H1 (cell line): ENCODE data around the gene ERP44. TPM values are rescaled to one million over a fixed set of nuclear protein-coding genes. Genes with fewer than 3 reads are reported as not detected.

Experiments used
- CTCF ChIA-PET: fragments of 300-600 bp; sonication (Branson Sonifier 250); formaldehyde crosslinking; loops from one replicate; lab custom pipeline; 2021; ENCODE audit not compliant: partially characterized antibody; lab: Charles Lee
- POLR2A ChIA-PET: fragments of 300-600 bp; sonication (Branson Sonifier 250); formaldehyde crosslinking; loops from one replicate; lab custom pipeline; 2021; ENCODE audit warnings: inconsistent platforms; ENCODE audit not compliant: partially characterized antibody; lab: Charles Lee
- DNase-seq, 2 experiments: peaks; one replicate each; pipeline versions ENCODE4 v3.0.0 to v3.0.0-alpha.2; 2010 to 2022; ENCODE audit warnings: low spot score in 2 of 2, low read depth in 1 of 2, mixed read lengths in 1 of 2
- FAIRE-seq: peaks from 2 replicates; lab custom pipeline; 2011; peaks lifted over from hg19 to GRCh38; lab: Jason Lieb, UNC
- H2AFZ ChIP-seq: 2 replicates; pipeline ENCODE4 v1.8.1; 2012; ENCODE audit warnings: low read length, inconsistent platforms
- H2AK5ac ChIP-seq: 2 replicates; pipeline ENCODE4 v1.6.1; 2013; ENCODE audit warnings: low read depth, low read length
- H2BK120ac ChIP-seq: replicated peaks from 2 replicates; pipeline ENCODE3; 2013; ENCODE audit warnings: low read depth, low read length, inconsistent platforms
- H2BK12ac ChIP-seq: 2 replicates; pipeline ENCODE4 v1.6.1; 2013; ENCODE audit warnings: low read depth, low read length
- H2BK15ac ChIP-seq: 2 replicates; pipeline ENCODE4 v1.6.1; 2013; ENCODE audit warnings: low read length
- H2BK20ac ChIP-seq: 2 replicates; pipeline ENCODE4 v1.6.1; 2013; ENCODE audit warnings: low read length
- H2BK5ac ChIP-seq: 2 replicates; pipeline ENCODE4 v1.6.1; 2013; ENCODE audit warnings: low read depth, low read length
- H3K14ac ChIP-seq: 2 replicates; pipeline ENCODE4 v1.6.1; 2013; ENCODE audit warnings: inconsistent platforms; ENCODE audit not compliant: insufficient read length
- H3K18ac ChIP-seq: 2 replicates; pipeline ENCODE4 v1.6.1; 2013; ENCODE audit warnings: low read length; ENCODE audit errors: extremely low read depth
- H3K23ac ChIP-seq: 2 replicates; pipeline ENCODE4 v1.6.1; 2013; ENCODE audit warnings: inconsistent platforms; ENCODE audit not compliant: insufficient read length
- H3K23me2 ChIP-seq: 2 replicates; pipeline ENCODE4 v1.6.1; 2013; ENCODE audit warnings: low read depth, low read length
- H3K27ac ChIP-seq: 2 replicates; pipeline ENCODE4 v1.6.1; 2011; ENCODE audit warnings: low read depth, low read length, inconsistent platforms
- H3K27me3 ChIP-seq, 4 experiments: replicated peaks in 1 of 4; 1 replicate in 1 of 4; 2 replicates in 3 of 4; pipeline versions ENCODE4 v1.6.1 to v1.8.1; 2011 to 2013; ENCODE audit warnings: low read length in 3 of 4, mild to moderate bottlenecking in 3 of 4, inconsistent platforms in 2 of 4, mixed read lengths in 2 of 4, moderate library complexity in 1 of 4; ENCODE audit not compliant: control insufficient read depth in 3 of 4, insufficient read depth in 3 of 4; ENCODE audit errors: extremely low read depth in 1 of 4
- H3K36me3 ChIP-seq, 4 experiments: 2 replicates each; pipeline versions ENCODE4 v1.6.1 to v1.8.1; 2011 to 2013; ENCODE audit warnings: mild to moderate bottlenecking in 4 of 4, low read length in 3 of 4, moderate library complexity in 2 of 4, control low read depth in 1 of 4, inconsistent platforms in 1 of 4; ENCODE audit not compliant: insufficient read depth in 4 of 4, control insufficient read depth in 2 of 4
- H3K4ac ChIP-seq: replicated peaks from 2 replicates; pipeline ENCODE3; 2013; ENCODE audit warnings: low read length, low read depth, mixed read lengths, inconsistent platforms; ENCODE audit not compliant: insufficient read length
- H3K4me1 ChIP-seq, 4 experiments: replicated peaks in 1 of 4; 1 replicate in 1 of 4; 2 replicates in 3 of 4; pipeline versions ENCODE4 v1.6.1 to v1.8.1; 2011 to 2013; ENCODE audit warnings: low read length in 3 of 4, inconsistent platforms in 2 of 4, mixed read lengths in 1 of 4; ENCODE audit not compliant: insufficient read depth in 4 of 4, control insufficient read depth in 3 of 4
- H3K4me2 ChIP-seq, 2 experiments: 2 replicates each; pipeline versions ENCODE4 v1.6.1 to v1.8.1; 2011 to 2013; ENCODE audit warnings: low read depth in 2 of 2, low read length in 2 of 2, control low read depth in 1 of 2, inconsistent platforms in 1 of 2, mild to moderate bottlenecking in 1 of 2; ENCODE audit not compliant: insufficient read depth in 1 of 2
- H3K4me3 ChIP-seq, 4 experiments: fragments of 200-600, 300-600 bp in 1 of 4; sonication (generic), shearing (Covaris generic), sonication (Bioruptor Twin) in 1 of 4; 2 replicates each; pipeline versions ENCODE4 v1.5.1 to v1.8.1; 2011 to 2016; ENCODE audit warnings: low read length in 4 of 4, low read depth in 3 of 4, control low read depth in 2 of 4, inconsistent platforms in 2 of 4, mild to moderate bottlenecking in 2 of 4, mixed read lengths in 1 of 4, moderate library complexity in 1 of 4; ENCODE audit not compliant: insufficient read depth in 2 of 4; ENCODE audit errors: extremely low read depth in 1 of 4
- H3K56ac ChIP-seq: replicated peaks from 2 replicates; pipeline ENCODE3; 2013; ENCODE audit warnings: low read depth, mild to moderate bottlenecking, mixed read lengths, low read length, inconsistent platforms; ENCODE audit not compliant: insufficient read length
- H3K79me1 ChIP-seq: 2 replicates; pipeline ENCODE4 v1.6.1; 2013; ENCODE audit warnings: low read depth, low read length, control low read depth
- H3K79me2 ChIP-seq, 2 experiments: 2 replicates each; pipeline versions ENCODE4 v1.6.1 to v1.8.1; 2012 to 2013; ENCODE audit warnings: low read length in 2 of 2, mild to moderate bottlenecking in 2 of 2, inconsistent platforms in 1 of 2; ENCODE audit not compliant: insufficient read depth in 2 of 2, control insufficient read depth in 1 of 2
- H3K9ac ChIP-seq, 4 experiments: replicated peaks in 1 of 4; 1 replicate in 1 of 4; 2 replicates in 3 of 4; pipeline versions ENCODE4 v1.6.1 to v1.8.1; 2011 to 2013; ENCODE audit warnings: low read depth in 3 of 4, low read length in 3 of 4, control low read depth in 2 of 4, mild to moderate bottlenecking in 2 of 4, moderate library complexity in 2 of 4, inconsistent platforms in 1 of 4; ENCODE audit errors: extremely low read depth in 1 of 4
- H3K9me3 ChIP-seq, 2 experiments: 2 replicates each; pipeline versions ENCODE4 v1.6.1 to v1.8.1; 2012 to 2013; ENCODE audit warnings: mild to moderate bottlenecking in 2 of 2, moderate library complexity in 2 of 2, control low read depth in 1 of 2, inconsistent platforms in 1 of 2, low read depth in 1 of 2, low read length in 1 of 2, mixed read lengths in 1 of 2; ENCODE audit not compliant: insufficient read depth in 2 of 2
- H4K20me1 ChIP-seq, 2 experiments: replicated peaks in 1 of 2; 2 replicates each; pipeline versions ENCODE3 to v1.8.1; 2011 to 2013; ENCODE audit warnings: inconsistent platforms in 2 of 2, low read length in 2 of 2, mild to moderate bottlenecking in 1 of 2; ENCODE audit not compliant: insufficient read depth in 2 of 2, control insufficient read depth in 1 of 2
- H4K5ac ChIP-seq: 2 replicates; pipeline ENCODE4 v1.6.1; 2013; ENCODE audit warnings: low read length, low read depth, mixed read lengths, inconsistent platforms; ENCODE audit not compliant: insufficient read length
- H4K8ac ChIP-seq: 2 replicates; pipeline ENCODE4 v1.8.0; 2013; ENCODE audit warnings: mild to moderate bottlenecking, moderate library complexity, low read length, inconsistent platforms; ENCODE audit not compliant: insufficient read depth; ENCODE audit errors: extremely low read depth
- H4K91ac ChIP-seq: replicated peaks from 2 replicates; pipeline ENCODE3; 2013; ENCODE audit warnings: low read length, mixed read lengths, inconsistent platforms; ENCODE audit not compliant: insufficient read length
- ATF3 ChIP-seq: IDR thresholded peaks from 2 replicates; pipeline ENCODE4 v1.6.1; 2011; ENCODE audit warnings: low read depth, mild to moderate bottlenecking, low read length; ENCODE audit not compliant: insufficient read depth
- E2F6 ChIP-seq: IDR thresholded peaks from 2 replicates; pipeline ENCODE4 v1.6.1; 2012; ENCODE audit warnings: inconsistent platforms
- HDAC6 ChIP-seq: IDR thresholded peaks from one replicate; pipeline ENCODE4 v1.7.1; 2012; ENCODE audit warnings: low read depth, mild to moderate bottlenecking, inconsistent platforms, low read length, moderate library complexity
- RFX5 ChIP-seq: IDR thresholded peaks from 2 replicates; pipeline ENCODE4 v1.6.1; 2011; ENCODE audit warnings: low read depth, low read length, improper control_type of control experiment, borderline replicate concordance
- SP4 ChIP-seq: IDR thresholded peaks from 2 replicates; pipeline ENCODE4 v1.6.1; 2012; ENCODE audit warnings: low read length, inconsistent platforms
- TAF7 ChIP-seq: optimal IDR thresholded peaks from 2 replicates; pipeline ENCODE3; 2011; ENCODE audit warnings: low read depth, mild to moderate bottlenecking, inconsistent platforms, low read length, moderate library complexity, borderline replicate concordance
- polyA plus RNA-seq, 7 experiments: library from polyadenylated mRNA; depleted of rRNA in 3 of 7; stranded (reverse) in 5 of 7; unstranded in 2 of 7; fragments of >200 nt in 5 of 7; fragments of 200-250 nt in 2 of 7; gene quantifications; 1 replicate in 5 of 7; 2 replicates in 1 of 7; 4 replicates in 1 of 7; pipeline versions ENCODE4 v1.2.1 to v1.2.3, GENCODE V29; 2011 to 2013; ENCODE audit warnings: missing spikeins in 2 of 7, mixed read lengths in 2 of 7
- total RNA-seq: library from RNA; stranded (reverse); fragmentation: NEBNext Ultra II Directional; extraction: Animal tissue kit (Norgen Biotek cat#: 25700); gene quantifications from 2 replicates; pipeline ENCODE4 v1.2.1, GENCODE V29; 2021

Gene ERP44
- total and polyA plus RNA-seq, 2 of the 8 experiments (the other 6 are each of a cell fraction or from before 2014, with no cell fraction given) = 5.7 to 15.6 TPM

- Histone ChIP-seq H3K4ac (no peak overlapping the region), H3K27ac (no peak overlapping the region), H3K79me2 (peaks cover 0 to 59% of the 10 kb centered on the region in 2 experiments; a peak in 2 of 4 replicates), H4K91ac (no peak overlapping the region), H3K4me1 (peaks cover 0 to 6% (median 2%) of the 10 kb centered on the region in 4 experiments; a peak in 3 of 7 replicates), H2BK120ac (no peak overlapping the region), H2AK5ac (no peak overlapping the region), H2BK12ac (no peak overlapping the region), H3K79me1 (no peaks in the 10 kb centered on the region), H3K9ac (no peak overlapping the region), H3K27me3 (no peaks in the 10 kb centered on the region), H3K14ac (no peak overlapping the region), H3K9me3 (no peaks in the 10 kb centered on the region), H3K23ac (no peak overlapping the region), H3K4me3 (no peak overlapping the region), H3K23me2 (no peaks in the 10 kb centered on the region), H2AFZ (no peak overlapping the region), H3K4me2 (no peak overlapping the region), H4K8ac (no peak overlapping the region), H4K5ac (no peak overlapping the region), H3K36me3 (no peaks in the 10 kb centered on the region), H2BK5ac (no peak overlapping the region), H3K18ac (no peak overlapping the region), H3K56ac (no peak overlapping the region), H4K20me1 (peaks cover 0 to 2% of the 10 kb centered on the region in 2 experiments), H2BK20ac (no peak overlapping the region), H2BK15ac (no peak overlapping the region)
- FAIRE-seq (no peak), DNase-seq (no peak)
- no peak for TF ChIP-seq ATF3
- no peak for TF ChIP-seq SP4
- no peak for TF ChIP-seq HDAC6
- TF ChIP-seq RFX5 = no peak
- TF ChIP-seq E2F6 = no peak
- TF ChIP-seq TAF7 = no peak
- POLR2A ChIA-PET = interaction anchor here (0.9 kb wide), 1 partner anchor 123 kb away, joined by 3 read pairs; no protein-coding TSS in a partner anchor
- CTCF ChIA-PET = no interaction called here
Observed at GRCh38 chr9:100082782-100083181, 16.0 kb downstream of the ERP44 start.
